Hypothalamus (tissue), 51 donors: ENCODE results near the gene FBXW10B.
"Not testable (repeated sequence)": the region's sequence is repeated elsewhere in the genome, so short reads cannot be mapped to it uniquely, and the experiment has no call there.

ENCODE experiments used
- DNase-seq, 51 donors: peaks; one replicate each; lab custom pipeline; 2025; lab: John Stamatoyannopoulos, UW

FBXW10B gene

DNA sequence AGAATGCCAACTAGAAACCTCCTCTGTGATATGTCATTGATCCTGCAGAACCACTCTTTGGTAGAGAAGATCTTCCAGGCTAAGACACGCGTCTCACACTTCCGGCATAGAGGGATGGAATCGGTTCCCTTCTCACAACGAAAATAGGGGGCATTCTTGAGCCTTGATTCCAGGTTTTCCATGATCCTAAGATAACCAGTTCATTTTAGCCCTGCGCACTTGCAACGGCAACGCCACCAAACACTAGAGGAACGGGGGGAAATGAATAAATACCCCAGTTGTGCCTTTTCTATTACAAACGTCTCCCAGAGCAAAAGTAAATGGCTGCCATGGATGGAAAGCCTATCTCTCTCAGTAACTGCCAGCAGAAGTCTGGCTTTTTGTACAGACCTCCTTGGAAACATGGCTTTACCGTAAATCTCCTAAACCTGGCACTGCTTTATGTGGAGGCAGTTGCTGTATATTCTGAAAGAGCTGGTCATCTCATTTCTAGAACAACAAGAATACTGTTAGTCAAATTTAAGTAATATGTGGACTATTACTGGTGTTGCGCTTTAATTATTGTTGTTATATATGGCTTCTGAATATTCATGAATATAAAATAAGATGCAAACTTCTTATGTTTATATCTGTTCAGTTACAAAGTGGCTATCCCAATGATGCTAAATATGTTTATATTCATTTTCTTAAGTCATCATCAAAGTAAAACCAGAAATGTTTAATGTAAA, at the start of gene FBXW10B:
TSS of gene FBXW10B (minus strand) at position 374 of the 728 bp plus-strand sequence. CDS start at position 182, 192 bp downstream.
- peak in 4 of 51 donors; percentile 1 to 18 (median 2) for DNase-seq

DNA sequence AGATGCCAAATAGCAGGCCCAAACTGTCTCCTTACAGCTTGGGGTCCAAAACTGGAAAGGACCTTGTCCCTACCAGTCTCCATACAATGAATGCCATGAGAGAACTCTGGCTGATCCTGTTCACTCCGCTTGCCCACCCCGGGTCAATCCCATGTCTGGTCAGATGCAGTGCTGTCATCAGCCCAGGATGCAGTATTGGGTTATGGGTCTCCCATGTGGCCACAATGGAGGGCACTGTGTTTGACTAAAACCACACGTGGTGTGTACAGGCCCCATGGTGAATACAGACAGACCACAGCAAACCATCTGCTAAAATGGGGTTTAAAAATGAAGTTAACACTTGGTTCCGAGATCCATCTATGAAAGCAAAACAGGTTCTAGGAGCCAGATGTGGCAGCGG, 44.2 kb upstream of the FBXW10B start:
- no peak for DNase-seq

GRCh38 chr17:15663176-15663575, 43.7 kb upstream of the FBXW10B start:
- DNase-seq, result no peak

GRCh38 chr17:15662681-15663080, 43.2 kb upstream of the FBXW10B start:
- DNase-seq, result no peak

GRCh38 chr17:15660077-15660476, 40.6 kb upstream of the FBXW10B start:
- no peak for DNase-seq

GRCh38 chr17:15659663-15660062, 40.2 kb upstream of the FBXW10B start:
- peak in 1 of 51 donors; percentile 3 for DNase-seq

DNA sequence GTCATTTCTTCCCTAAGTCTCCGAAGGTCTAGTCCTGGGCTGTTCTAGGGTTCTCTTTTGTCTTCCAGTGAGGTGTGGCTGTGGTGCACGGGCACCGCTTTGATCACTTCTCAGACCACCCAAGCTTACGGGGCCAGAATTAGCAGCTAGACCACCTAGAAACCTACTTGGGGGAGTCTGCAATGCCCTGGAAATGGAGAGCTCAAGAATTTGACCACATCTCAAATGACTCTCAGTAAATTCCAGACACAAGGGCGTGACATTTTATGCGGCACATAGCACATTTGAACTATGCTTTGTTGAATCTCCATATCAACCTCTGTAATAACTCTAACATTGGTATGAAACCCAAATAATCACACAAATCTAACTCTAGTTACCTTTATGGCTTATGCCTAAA, 39.7 kb upstream of the FBXW10B start:
- no peak for DNase-seq

- DNase-seq, result no peak
These were observed 38.8 kb upstream of the FBXW10B start for GRCh38 chr17:15658296-15658695.

DNA sequence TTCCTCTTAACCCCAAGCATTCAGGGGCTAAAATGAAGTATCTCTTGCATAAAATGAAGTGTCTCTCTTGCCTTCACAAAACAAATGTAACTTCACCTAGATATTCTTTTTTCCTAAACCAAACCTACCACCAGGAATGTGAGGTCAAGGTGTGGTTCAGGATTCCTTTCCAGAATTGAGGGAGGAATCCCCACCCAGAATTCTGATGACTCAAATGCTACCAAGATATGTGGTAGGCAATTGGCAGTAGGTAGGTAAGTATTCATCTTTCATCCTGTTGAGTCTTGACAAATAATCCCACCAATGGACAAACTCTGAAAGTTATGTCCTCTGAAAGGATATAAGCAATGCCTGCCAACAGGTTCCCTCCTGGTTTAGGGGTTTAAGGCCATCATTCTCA, 38.4 kb upstream of the FBXW10B start:
- DNase-seq, result no peak

- DNase-seq, result no peak
These were observed 35.5 kb upstream of the FBXW10B start for GRCh38 chr17:15654886-15655561.

GRCh38 chr17:15654401-15654800, 34.9 kb upstream of the FBXW10B start:
- not testable (repeated sequence) for DNase-seq

GRCh38 chr17:15652960-15653359, 33.5 kb upstream of the FBXW10B start:
- DNase-seq, result no peak

- DNase-seq, result peak in 45 of 51 donors; percentile 9 to 87 (median 58)
These were observed 32.1 kb upstream of the FBXW10B start for GRCh38 chr17:15651583-15652110.

DNA sequence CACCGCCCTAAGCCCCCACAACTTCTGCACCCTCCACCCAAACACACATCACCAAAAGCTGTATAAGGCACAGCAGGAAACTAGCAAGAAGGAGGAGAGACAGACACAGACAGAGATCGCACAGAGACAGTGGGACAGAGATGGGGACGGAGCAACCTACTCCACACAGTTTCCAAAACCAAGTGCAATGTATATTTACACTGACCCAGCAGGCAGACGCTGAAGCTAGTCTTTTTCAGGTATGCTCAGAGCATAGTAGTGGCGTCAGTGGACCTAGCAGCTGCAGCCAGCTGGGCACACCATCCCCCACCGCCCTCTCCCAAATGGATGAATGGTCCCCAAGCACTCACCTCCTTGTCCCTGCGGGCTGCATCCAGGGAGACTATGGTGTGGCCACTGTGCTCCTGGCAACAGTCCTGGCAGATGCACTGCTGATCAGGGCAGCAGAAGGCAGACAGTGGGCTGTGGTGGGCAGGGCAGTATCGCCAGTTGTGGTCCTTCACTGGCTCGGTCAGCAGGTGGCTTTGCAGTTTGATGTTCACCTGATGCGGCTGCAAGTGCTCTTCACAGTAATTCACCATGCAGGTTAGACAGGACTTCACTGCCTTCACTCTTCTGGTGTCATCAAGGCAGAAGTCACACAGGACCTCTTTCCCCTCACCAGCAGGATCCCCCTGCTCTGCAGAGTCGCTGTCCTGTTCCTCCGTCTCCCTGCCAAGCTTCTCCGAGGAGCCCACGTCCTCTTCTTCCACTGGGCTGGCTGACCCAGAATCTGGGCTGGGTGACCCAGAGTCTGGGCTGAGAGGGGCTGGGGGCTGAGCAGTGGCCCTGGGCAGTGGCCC, 31.5 kb upstream of the FBXW10B start:
- peak in 6 of 51 donors; percentile 7 to 46 (median 28) for DNase-seq

DNA sequence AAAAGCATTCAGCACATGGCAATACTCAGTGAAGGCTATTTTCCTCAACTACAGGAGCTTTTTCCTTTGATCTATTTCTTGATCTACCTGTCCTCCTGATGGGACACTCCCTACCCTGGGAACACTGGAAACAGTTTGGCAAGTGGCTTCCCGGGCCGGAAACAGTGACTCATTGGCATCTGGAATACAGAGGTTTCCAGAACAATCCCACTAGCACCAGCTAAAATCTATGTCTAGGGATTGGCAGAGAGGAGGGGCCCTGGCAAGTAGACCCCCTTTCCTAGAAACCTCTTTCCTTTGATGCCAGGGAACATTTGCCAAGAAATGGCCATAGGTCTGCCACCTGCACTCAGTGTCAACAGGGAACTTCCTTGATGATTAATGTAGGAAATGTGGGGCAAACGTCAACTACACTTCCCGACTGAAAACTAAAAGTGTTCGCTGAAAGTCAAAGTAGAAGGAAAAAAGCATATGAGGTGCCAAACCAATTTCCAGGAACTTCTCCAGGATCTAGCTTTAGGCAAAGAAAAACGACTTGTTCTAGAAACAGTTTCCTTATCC, 30.4 kb upstream of the FBXW10B start:
- no peak for DNase-seq

DNA sequence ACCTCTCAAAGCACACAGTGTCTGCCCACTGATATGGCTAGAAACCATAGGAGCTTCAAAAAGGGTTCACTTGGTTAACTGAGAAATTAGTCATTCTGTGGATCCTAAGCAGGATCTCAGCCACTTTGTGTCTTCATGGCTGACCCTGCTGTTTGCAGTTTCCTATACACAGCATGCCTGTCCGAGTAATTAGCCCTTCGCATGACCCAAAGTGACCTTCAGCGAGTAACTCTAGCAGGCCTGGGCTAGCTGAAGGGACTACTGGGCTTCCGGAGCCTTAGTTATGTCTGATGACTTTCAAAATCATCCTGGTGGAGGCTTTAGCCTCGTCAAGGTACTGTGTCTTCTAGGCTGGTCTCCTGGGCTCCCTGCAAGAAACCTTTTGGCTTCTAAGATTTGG, 28.9 kb upstream of the FBXW10B start:
- no peak for DNase-seq

GRCh38 chr17:15645942-15646312, 26.4 kb upstream of the FBXW10B start:
- DNase-seq, result not testable (repeated sequence)

DNA sequence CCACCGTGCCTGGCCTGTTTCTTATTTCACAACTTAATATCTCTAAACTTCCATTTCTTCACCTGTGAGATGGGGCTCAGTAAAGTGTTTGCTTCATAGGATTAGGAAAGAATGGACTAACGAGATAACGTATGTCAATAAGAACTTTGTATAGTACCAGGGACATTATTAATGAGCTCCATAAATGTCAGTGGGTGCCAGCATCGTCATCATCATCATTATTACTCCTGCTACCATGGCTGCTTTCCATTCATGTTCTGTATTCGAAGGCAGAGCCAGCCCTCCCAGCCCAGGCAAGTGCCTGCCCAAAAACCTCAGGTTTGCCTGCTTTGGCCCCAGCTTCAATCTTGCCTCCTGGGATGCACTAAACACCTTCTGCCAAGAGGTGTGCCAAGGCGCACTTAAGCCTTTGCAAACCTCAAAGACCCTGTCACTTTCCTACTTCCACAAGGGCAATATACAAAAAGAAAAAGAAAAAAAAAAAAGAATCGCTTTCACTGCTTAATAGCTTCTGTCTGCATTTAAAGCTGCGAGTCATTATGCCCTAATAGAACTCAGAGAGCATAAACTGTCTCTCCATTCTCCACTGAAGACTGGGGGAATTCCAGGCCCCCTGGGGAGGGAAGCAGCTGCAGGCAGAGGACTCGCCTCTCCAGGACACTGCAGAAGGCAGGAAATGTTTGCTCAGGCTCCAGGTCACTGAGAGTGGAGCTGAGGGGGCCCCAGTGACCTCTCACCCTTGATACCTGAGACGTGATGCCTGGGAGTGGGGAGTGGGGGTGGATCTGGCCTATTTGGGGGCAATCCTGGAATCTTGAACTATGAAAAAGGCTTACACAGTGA, 25.8 kb upstream of the FBXW10B start:
- not testable (repeated sequence) for DNase-seq

GRCh38 chr17:15642505-15643251, 23.2 kb upstream of the FBXW10B start:
- not testable (repeated sequence) for DNase-seq
